HCT116 (cell line): ENCODE data around the gene RBM47. TPM values are rescaled to one million over a fixed set of nuclear protein-coding genes. Genes with fewer than 3 reads are reported as not detected.

ENCODE experiments used
- ATAC-seq: fragments of 200-7000 bp; cut with Tn5 transposase; 2 replicates; pipeline ENCODE4 v1.9.1; 2020; ENCODE audit warnings: mild to moderate bottlenecking, moderate library complexity
- BruUV-seq: library from RNA; stranded (reverse); fragments of 400-500 nt; replicated peaks from 2 replicates; lab custom pipeline; 2021; lab: Mats Ljungman, UMichigan
- CTCF ChIA-PET: fragments of 300-600 bp; sonication (Branson Sonifier 250); formaldehyde crosslinking; loops from one replicate; lab custom pipeline; 2021; ENCODE audit warnings: antibody characterized with exemption; lab: Charles Lee
- POLR2A ChIA-PET: fragments of 300-600, 350-600 bp; sonication (Branson Sonifier 250); formaldehyde crosslinking; loops from one replicate; lab custom pipeline; 2021; ENCODE audit warnings: antibody characterized with exemption; lab: Charles Lee
- RAD21 ChIA-PET, 2 experiments: fragments of 300-600 bp; sonication (Branson Sonifier 250); formaldehyde crosslinking; loops; one replicate each; lab custom pipeline; 2023; ENCODE audit warnings: low total read pairs in 2 of 2; ENCODE audit not compliant: uncharacterized antibody in 2 of 2, unreplicated experiment in 2 of 2, low non-redundant PET in 1 of 2; lab: Charles Lee
- DNase-seq: peaks from one replicate; pipeline ENCODE4 v3.0.0-alpha.2; 2010; ENCODE audit warnings: low read depth, low spot score
- H2AFZ ChIP-seq: fragments of 200-600 bp; shearing (Covaris generic), sonication (generic); 2 replicates; pipeline ENCODE4 v1.6.1; 2017; ENCODE audit warnings: low read depth, mixed run types, mixed read lengths, antibody characterized with exemption, low read length; ENCODE audit not compliant: poor library complexity, severe bottlenecking
- H3K27ac ChIP-seq: 2 replicates; pipeline ENCODE4 v1.5.1; 2012; ENCODE audit warnings: low read depth, low read length
- H3K27me3 ChIP-seq: fragments of 200-600 bp; sonication (generic); 2 replicates; pipeline ENCODE4 v1.6.1; 2016; ENCODE audit warnings: mixed run types, low read length, mixed read lengths; ENCODE audit not compliant: insufficient read depth
- H3K36me3 ChIP-seq, 2 experiments: fragments of 200-500 bp in 1 of 2; fragments of 200-600 bp in 1 of 2; sonication (Bioruptor generic) in 1 of 2; sonication (generic) in 1 of 2; 2 replicates each; pipeline versions ENCODE4 v1.5.1 to v1.6.1; 2014 to 2016; ENCODE audit warnings: low read length in 2 of 2, inconsistent platforms in 1 of 2, mixed read lengths in 1 of 2, mixed run types in 1 of 2; ENCODE audit not compliant: insufficient read depth in 2 of 2, control insufficient read depth in 1 of 2
- H3K4me1 ChIP-seq, 2 experiments: fragments of 200-600 bp in 1 of 2; sonication (generic) in 1 of 2; 2 replicates each; pipeline versions ENCODE4 v1.5.1 to v1.6.1; 2012 to 2017; ENCODE audit warnings: low read length in 2 of 2, inconsistent platforms in 1 of 2, mild to moderate bottlenecking in 1 of 2, mixed read lengths in 1 of 2, mixed run types in 1 of 2, moderate library complexity in 1 of 2; ENCODE audit not compliant: insufficient read depth in 2 of 2, control insufficient read depth in 1 of 2
- H3K4me2 ChIP-seq: fragments of 200-600 bp; sonication (generic); 2 replicates; pipeline ENCODE4 v1.6.1; 2017; ENCODE audit warnings: mixed run types, low read length, mixed read lengths
- H3K4me3 ChIP-seq, 2 experiments: fragments of 200-600 bp in 1 of 2; sonication (generic) in 1 of 2; replicated peaks in 1 of 2; 2 replicates each; pipeline ENCODE4 v1.5.1; 2011 to 2016; ENCODE audit warnings: low read length in 2 of 2, control low read depth in 1 of 2, low read depth in 1 of 2, mild to moderate bottlenecking in 1 of 2, mixed read lengths in 1 of 2, mixed run types in 1 of 2
- H3K79me2 ChIP-seq: fragments of 200-600 bp; sonication (generic); 2 replicates; pipeline ENCODE4 v1.6.1; 2017; ENCODE audit warnings: mild to moderate bottlenecking, mixed run types, low read length, moderate library complexity, mixed read lengths; ENCODE audit not compliant: insufficient read depth
- H3K9ac ChIP-seq: fragments of 200-600 bp; sonication (generic); 2 replicates; pipeline ENCODE4 v1.6.1; 2016; ENCODE audit warnings: low read length, mixed read lengths
- H3K9me2 ChIP-seq: fragments of 200-600 bp; sonication (generic), shearing (Covaris generic); 2 replicates; pipeline ENCODE4 v1.6.1; 2017; ENCODE audit warnings: mixed run types, mild to moderate bottlenecking, moderate library complexity; ENCODE audit not compliant: insufficient read depth
- H3K9me3 ChIP-seq, 2 experiments: fragments of 200-500 bp in 1 of 2; fragments of 200-600 bp in 1 of 2; sonication (Bioruptor generic) in 1 of 2; sonication (generic) in 1 of 2; 2 replicates each; pipeline ENCODE4 v1.6.1; 2014 to 2017; ENCODE audit warnings: low read length in 2 of 2, mixed read lengths in 2 of 2, inconsistent platforms in 1 of 2, low read depth in 1 of 2, mild to moderate bottlenecking in 1 of 2, mixed run types in 1 of 2, moderate library complexity in 1 of 2; ENCODE audit not compliant: control insufficient read depth in 1 of 2, insufficient read depth in 1 of 2
- H4K20me1 ChIP-seq: fragments of 200-600 bp; sonication (generic), shearing (Covaris generic); 2 replicates; pipeline ENCODE4 v1.6.1; 2017; ENCODE audit warnings: mixed run types, mild to moderate bottlenecking, moderate library complexity; ENCODE audit not compliant: insufficient read depth
- CEBPB ChIP-seq: IDR thresholded peaks from 2 replicates; pipeline ENCODE4 v1.6.1; 2012; ENCODE audit warnings: low read depth
- CTCF ChIP-seq, 3 experiments: fragments of 200-600 bp in 1 of 3; sonication (generic) in 1 of 3; IDR thresholded peaks in 2 of 3; conservative IDR thresholded peaks in 1 of 3; 2 replicates each; pipeline ENCODE4 v1.5.1; 2012 to 2017; ENCODE audit warnings: low read depth in 2 of 3, low read length in 2 of 3, antibody characterized with exemption in 1 of 3, borderline replicate concordance in 1 of 3, control low read depth in 1 of 3, mild to moderate bottlenecking in 1 of 3, mixed read lengths in 1 of 3, mixed run types in 1 of 3, moderate library complexity in 1 of 3; ENCODE audit not compliant: insufficient read depth in 1 of 3
- EGR1 ChIP-seq: IDR thresholded peaks from 2 replicates; pipeline ENCODE4 v1.6.1; 2012; ENCODE audit warnings: low read depth
- ELF1 ChIP-seq: IDR thresholded peaks from 2 replicates; pipeline ENCODE4 v1.6.1; 2012; ENCODE audit warnings: low read depth, borderline replicate concordance
- EZH2phosphoT487 ChIP-seq: fragments of 200-600 bp; IDR thresholded peaks from 2 replicates; pipeline ENCODE4 v1.6.1; 2018; ENCODE audit warnings: antibody characterized with exemption, borderline replicate concordance
- FOSL1 ChIP-seq: IDR thresholded peaks from 2 replicates; pipeline ENCODE4 v1.6.1; 2012; ENCODE audit warnings: low read depth
- JUND ChIP-seq: IDR thresholded peaks from 2 replicates; pipeline ENCODE4 v1.6.1; 2012
- MAX ChIP-seq: IDR thresholded peaks from 2 replicates; pipeline ENCODE4 v1.6.1; 2012
- RAD21 ChIP-seq: IDR thresholded peaks from 2 replicates; pipeline ENCODE4 v1.6.1; 2012; ENCODE audit warnings: low read depth, mild to moderate bottlenecking
- REST ChIP-seq: IDR thresholded peaks from 2 replicates; pipeline ENCODE4 v1.6.1; 2012; ENCODE audit warnings: low read depth
- SP1 ChIP-seq: IDR thresholded peaks from 2 replicates; pipeline ENCODE4 v1.6.1; 2012; ENCODE audit warnings: low read depth
- SRF ChIP-seq: IDR thresholded peaks from 2 replicates; pipeline ENCODE4 v1.6.1; 2012; ENCODE audit warnings: low read depth
- TCF7L2 ChIP-seq: IDR thresholded peaks from 2 replicates; pipeline ENCODE4 v1.7.0; 2011; ENCODE audit warnings: borderline replicate concordance, inconsistent platforms; ENCODE audit not compliant: insufficient read depth, insufficient read length; ENCODE audit errors: extremely low read depth
- ZFX ChIP-seq: fragments of 450-650 bp; IDR thresholded peaks from 2 replicates; pipeline ENCODE4 v1.6.1; 2017
- intact Hi-C: fragments of 100-400 bp; cut with micrococcal nuclease; formaldehyde crosslinking; loops from 2 replicates; pipeline ENCODE4 v1.10.0; 2022
- total RNA-seq: library from RNA; stranded (reverse); gene quantifications from one replicate; pipeline ENCODE4 v1.2.1, GENCODE V29; 2021; ENCODE audit not compliant: unreplicated experiment
- TF ChIP-seq, protein P1 (sequence below): IDR thresholded peaks from 2 replicates; pipeline ENCODE4 v1.6.1; 2012

Gene RBM47
- total RNA-seq, 1 experiment from 2014 or later, result 22.2 TPM

- Histone ChIP-seq H3K27ac (no peak overlapping the region), H3K4me1 (peaks cover 0 to 15% of the 10 kb centered on the region in 2 experiments; a peak in 2 of 4 replicates), H2AFZ (no peak overlapping the region), H3K36me3 (no peaks in the 10 kb centered on the region), H3K4me2 (no peak overlapping the region), H3K9me3 (no peaks in the 10 kb centered on the region), H3K9ac (no peak overlapping the region), H3K4me3 (no peak overlapping the region), H4K20me1 (no peaks in the 10 kb centered on the region)
- CTCF ChIA-PET, result no interaction called here
- BruUV-seq, result no TSS peak
- no peak for TF ChIP-seq SRF
- TF ChIP-seq, all 23 proteins: peak for 0
- ATAC-seq (no peak), DNase-seq (no peak)
- intact Hi-C loops, result no loop called here
- Histone ChIP-seq H3K79me2 (no peaks in the 10 kb centered on the region), H3K9me2 (no peaks in the 10 kb centered on the region), H3K27me3 (no peaks in the 10 kb centered on the region)
- POLR2A ChIA-PET, result no interaction called here
- RAD21 ChIA-PET, result no interaction called here
Measured at GRCh38 chr4:40379248-40379647, 250.4 kb downstream of the RBM47 start.

DNA sequence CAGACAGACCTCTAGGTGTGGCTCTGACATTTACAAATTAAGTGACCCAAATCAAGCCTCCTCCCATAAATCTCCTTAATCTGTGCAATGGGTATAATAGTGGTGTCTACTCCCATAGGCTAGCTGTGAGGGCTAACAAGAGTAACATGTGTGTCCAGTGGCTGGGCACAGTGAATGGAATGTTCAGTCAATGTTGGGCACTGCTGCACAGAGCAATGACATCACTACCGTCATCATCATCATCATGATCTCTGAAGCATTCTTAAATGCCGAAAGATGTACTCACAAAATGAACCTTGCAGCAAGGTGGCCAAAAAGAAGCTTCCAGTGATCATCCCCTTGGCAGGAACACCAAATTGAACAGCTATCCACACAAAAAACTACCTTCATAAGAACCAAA is 251.0 kb downstream of the RBM47 start:
- no peak for ATAC-seq
- H3K4me3 ChIP-seq, result no peak overlapping the region
- H3K4me2 ChIP-seq, result no peak overlapping the region
- CTCF ChIA-PET, result interaction anchor here (1.0 kb wide), 1 partner anchor 10 kb away, joined by 3 read pairs; no protein-coding TSS in a partner anchor
- no peaks in the 10 kb centered on the region for H4K20me1 ChIP-seq
- RAD21 ChIA-PET, result no interaction called here
- DNase-seq, result no peak
- no peak overlapping the region for H3K27ac ChIP-seq
- BruUV-seq, result no TSS peak
- H3K9ac ChIP-seq, result no peak overlapping the region
- no peaks in the 10 kb centered on the region for H3K79me2 ChIP-seq
- intact Hi-C loops, result no loop called here
- no peaks in the 10 kb centered on the region for H3K9me3 ChIP-seq
- POLR2A ChIA-PET, result no interaction called here
- peaks cover 0 to 15% of the 10 kb centered on the region in 2 experiments; a peak in 2 of 4 replicates for H3K4me1 ChIP-seq
- no peaks in the 10 kb centered on the region for H3K9me2 ChIP-seq
- no peaks in the 10 kb centered on the region for H3K36me3 ChIP-seq
- peak overlapping the region; percentile 76 for H2AFZ ChIP-seq
- H3K27me3 ChIP-seq, result no peaks in the 10 kb centered on the region
- TF ChIP-seq ELF1 (no peak), TCF7L2 (no peak), EZH2phosphoT487 (no peak), FOSL1 (no peak), SP1 (no peak), MAX (no peak), JUND (no peak), REST (no peak), SRF (no peak), RAD21 (no peak), CTCF (IDR thresholded peaks at IDR 0.05 in 2 of 3, conservative IDR thresholded peaks at IDR 0.05 in 1 of 3; ENCODE audit: borderline replicate concordance in 1 of 3, insufficient read depth in 1 of 3, low read depth in 2 of 3, low read length in 2 of 3) (no peak), EGR1 (no peak), CEBPB (no peak), ZFX (no peak)
- TF ChIP-seq, protein P1, sequence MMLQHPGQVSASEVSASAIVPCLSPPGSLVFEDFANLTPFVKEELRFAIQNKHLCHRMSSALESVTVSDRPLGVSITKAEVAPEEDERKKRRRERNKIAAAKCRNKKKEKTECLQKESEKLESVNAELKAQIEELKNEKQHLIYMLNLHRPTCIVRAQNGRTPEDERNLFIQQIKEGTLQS, result no peak
